ENCODE results near the gene RPH3AL.
"Not testable (repeated sequence)": the region's sequence is repeated elsewhere in the genome, so short reads cannot be mapped to it uniquely, and the experiment has no call there.

RPH3AL gene

DNA sequence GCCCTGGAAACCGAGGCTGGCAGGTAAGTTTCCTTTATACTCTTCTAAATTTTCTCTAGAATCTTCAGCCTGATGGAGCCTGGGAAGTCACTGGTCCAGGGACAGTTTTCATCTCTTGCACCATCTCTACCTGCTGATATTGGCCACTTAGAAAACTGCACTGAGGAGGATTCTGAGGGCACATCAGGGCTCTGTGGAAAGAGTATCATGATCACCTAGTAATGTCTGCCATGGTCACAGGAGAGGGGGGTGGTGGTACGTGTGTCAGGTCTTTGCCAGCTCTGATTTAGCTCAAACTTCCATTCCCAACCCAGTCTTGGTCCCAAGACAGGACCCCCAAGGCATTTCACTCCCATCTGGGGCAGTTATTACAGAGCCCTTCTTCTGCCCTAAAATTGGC lies 136.0 kb downstream of the RPH3AL start:
- DNase-seq: no peak

DNA sequence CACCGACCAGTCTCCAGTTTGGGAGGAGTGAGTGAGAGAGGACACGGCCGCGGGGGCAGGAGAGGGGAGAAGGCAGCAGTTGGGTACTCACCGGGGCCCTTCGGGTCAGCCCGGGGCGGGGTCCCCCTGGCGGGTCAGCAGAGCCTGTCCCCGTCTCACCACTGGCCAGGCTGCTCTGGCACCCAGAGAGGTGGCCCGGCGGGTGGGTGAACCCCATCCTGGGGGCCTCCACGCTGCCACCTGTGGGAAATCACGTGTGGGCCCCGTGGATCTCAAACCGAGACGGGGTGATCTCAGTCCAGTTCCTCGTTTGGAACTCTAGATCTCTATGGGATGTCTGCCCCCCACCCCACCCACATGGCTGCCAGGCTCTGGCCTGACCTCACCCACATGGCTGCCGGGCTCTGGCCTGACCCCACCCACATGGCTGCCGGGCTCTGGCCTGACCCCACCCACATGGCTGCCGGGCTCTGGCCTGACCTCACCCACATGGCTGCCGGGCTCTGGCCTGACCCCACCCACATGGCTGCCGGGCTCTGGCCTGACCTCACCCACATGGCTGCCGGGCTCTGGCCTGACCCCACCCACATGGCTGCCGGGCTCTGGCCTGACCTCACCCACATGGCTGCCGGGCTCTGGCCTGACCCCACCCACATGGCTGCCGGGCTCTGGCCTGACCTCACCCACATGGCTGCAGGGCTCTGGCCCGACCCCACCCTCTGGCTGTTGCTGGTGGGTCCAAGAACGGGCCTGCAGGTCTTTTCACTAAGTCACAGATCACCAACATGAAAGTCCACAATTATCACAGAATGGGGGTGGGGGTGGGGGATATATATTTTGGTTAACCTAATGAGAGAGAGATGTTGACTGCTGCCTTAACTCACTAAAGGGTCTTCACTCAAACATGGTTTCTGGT lies 136.8 kb downstream of the RPH3AL start:
- DNase-seq: peak; percentile 13

DNA sequence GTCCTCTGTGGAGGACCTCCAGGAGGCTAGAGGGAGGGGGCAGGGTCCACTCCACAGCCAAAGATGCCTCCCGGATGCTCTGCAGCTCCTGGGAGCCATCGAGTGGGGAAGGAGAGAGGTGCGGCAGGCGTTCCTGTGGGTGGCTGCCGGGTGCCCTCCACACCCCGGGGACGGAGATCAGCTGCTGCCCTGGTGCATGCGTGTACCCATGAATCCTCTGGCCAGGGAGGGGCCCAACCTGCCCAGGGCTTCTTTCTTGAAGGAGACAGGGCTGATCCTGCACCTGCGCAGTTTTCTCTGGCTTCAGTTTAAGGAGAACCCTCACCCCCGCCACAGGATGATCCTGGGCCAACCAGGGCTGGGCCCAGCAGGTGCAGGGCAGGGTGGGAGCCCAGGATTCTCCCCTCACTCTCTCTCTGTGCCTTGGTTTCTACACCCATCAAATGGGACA lies 137.7 kb downstream of the RPH3AL start:
- DNase-seq: no peak

DNA sequence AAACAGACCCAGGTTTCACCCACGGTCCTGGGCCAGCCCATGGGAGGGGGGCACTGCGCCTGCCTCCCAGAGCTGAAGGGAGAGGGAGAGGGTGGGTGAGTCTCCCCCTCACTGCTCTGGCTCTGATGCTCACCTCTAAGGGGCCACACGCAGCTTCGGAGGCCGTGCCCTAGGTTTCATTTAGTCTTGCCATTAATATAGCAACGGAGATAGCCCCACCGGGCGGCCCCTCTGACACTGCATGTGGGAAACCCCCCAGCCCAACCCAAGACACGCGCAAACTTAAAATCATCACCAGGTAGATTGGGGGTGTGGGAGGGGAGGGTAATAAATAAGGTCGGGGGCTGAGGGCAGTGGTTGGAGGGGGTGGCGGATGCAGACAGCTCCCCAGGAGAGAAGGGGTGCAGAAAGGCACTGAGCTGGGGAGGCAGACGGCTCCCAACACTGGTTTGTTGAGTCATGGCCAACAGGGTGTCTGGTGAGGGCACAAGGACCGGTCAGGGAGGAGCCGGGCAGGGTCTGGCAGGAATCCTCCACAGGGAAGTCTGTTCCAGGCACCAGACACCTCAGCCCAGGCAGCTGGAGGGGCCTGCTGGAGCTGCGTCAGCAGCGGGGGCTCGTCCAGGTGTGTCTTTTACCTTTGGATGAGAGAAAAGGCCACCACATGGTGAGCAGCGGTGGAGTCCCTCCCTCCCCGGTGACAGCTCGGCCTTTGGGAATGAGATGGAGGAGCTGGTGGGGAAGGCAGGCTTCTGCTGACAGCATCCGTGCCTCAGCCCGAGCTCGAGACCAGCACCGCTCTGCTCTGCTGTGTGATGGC lies 139.1 kb downstream of the RPH3AL start:
- no peak for DNase-seq

DNA sequence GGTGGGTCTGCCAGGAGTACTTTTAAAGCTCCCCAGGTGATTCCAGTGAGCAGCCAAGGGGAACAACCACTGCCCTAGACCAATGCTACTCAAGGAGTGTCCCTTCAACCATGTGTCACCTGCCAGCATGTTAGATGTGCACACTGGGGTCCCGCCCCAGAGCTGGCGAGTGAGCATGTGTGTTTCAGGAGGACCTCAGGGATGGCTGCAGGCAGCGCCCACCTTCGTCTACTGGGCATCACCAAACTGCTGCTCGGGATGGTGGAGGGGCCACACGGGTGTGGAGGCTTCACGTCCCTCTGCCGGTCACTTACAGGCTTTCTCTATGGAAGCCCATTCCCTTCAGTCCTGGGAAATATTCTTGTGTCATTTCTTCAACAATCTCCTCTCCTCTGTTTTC lies 142.2 kb downstream of the RPH3AL start:
- DNase-seq: no peak

DNA sequence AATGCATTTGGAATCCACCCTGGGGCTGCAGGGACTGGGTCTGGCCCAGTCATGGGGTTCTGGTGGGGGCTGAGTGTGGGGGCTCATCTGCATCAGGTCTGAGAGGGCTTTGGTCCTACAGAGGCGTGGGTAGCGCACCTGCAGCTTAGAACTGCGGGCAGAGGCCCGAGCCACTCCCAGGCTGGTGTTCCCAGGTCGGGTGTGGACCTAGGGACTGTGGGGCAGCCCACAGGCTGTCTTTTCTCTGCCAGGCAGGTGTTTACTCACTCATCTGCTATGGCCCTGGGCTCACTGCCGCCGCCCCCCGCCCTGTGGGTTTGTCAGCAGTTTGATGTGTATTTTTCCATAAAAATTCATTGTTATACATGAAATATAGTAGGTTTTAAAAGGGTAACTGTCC lies 144.2 kb downstream of the RPH3AL start:
- DNase-seq: no peak

DNA sequence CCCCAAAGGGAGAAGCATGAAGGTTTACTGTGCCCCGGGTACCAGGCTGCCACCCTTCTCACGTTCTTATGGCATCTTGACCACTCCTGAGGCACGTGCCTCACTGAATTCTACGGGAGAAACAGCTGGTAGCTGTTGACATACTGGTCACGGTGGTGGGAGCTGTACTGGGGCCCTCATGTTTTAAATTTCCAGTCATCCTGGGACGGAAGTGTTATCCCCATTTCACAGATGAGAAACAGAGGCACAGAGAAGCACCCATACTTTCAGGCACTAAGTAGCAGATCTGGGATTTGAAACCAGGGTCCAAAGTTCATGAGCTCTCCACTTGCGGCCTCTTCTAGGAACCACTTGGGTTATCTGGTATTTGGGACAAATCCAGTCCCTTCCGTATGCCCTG lies 144.8 kb downstream of the RPH3AL start:
- no peak for DNase-seq

DNA sequence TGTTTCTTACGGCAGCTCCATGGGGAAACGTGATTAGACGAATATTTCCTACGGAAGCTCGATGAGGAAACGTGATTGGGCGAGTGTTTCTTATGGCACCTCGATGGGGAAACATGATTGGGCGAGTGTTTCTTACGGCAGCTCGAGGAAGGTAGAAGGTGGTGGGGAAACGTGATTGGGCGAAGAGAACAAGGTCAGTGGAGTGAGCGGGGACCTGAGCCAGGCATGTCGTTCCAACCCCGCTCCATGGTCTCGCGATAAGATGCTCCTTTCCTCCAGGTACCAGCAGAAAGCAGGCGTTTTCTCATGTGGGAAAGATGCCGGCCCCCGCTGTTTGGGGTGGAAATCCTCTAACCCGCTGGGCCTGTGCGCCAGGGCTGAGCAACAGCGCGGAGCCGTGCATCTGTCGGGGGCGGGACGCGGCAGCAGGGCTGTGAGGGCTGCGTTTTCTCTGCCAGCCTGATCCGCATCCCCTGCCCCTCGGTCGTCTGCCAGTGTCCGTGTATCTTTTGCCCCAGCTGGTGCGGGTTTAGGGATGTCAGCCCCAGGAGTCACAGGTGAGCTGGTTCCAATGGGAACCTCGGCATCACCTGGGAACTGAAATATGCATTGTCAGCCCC lies 145.6 kb downstream of the RPH3AL start:
- no peak for DNase-seq

DNA sequence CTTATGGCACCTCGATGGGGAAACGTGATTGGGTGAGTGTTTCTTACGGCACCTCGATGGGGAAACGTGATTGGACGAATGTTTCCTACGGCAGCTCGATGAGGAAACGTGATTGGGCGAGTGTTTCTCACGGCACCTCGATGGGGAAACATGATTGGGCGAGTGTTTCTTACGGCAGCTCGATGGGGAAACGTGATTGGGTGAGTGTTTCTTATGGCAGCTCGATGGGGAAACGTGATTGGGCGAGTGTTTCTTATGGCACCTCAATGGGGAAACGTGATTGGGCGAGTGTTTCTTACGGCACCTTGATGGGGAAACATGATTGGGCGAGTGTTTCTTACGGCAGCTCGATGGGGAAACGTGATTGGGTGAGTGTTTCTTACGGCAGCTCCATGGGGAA lies 146.1 kb downstream of the RPH3AL start:
- not testable (repeated sequence) for DNase-seq

DNA sequence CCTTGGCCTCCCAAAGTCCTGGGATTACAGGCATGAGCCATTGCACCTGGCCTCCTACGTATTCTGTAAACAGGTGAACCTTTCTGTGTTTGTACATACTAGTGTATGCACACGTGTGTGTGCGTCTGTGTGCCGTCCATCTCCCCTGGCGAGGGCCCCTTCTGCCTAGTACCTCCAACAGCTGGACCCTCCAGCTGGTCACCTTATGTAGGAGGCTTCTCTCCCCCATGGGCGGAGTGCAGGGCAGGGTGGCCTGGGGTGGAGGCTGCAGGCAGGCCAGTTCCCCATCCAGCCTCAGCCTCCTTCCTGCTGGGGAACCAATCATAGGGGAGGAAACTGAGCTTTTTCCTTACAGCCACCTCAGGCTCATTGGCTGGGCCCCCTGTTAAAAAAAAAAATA lies 146.8 kb downstream of the RPH3AL start:
- no peak for DNase-seq

DNA sequence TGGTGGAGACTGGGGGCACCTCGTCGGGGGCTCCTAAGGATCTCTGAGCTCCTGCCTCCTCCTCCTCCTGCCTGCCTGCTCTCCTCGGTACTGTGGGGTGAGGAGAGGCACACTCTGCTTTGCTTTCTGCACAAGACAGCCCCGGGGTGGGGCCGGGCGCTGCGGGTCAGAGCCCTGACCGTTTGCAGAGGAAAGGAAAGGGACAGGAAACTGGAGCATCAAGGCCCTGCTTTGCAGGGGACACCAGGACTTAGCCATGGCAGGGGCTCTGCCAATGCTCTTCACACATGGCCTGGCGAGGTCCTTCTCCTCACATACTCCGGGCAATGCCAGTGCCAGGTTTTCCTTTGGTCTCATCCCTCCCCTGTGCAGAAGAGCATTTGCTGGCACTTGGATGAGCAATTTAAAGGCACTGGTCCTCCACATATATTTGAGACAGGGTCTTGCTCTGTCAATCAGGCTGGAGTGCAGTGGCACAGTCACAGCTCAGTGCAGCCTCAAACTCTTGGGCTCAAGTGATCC lies 147.4 kb downstream of the RPH3AL start:
- DNase-seq: no peak

DNA sequence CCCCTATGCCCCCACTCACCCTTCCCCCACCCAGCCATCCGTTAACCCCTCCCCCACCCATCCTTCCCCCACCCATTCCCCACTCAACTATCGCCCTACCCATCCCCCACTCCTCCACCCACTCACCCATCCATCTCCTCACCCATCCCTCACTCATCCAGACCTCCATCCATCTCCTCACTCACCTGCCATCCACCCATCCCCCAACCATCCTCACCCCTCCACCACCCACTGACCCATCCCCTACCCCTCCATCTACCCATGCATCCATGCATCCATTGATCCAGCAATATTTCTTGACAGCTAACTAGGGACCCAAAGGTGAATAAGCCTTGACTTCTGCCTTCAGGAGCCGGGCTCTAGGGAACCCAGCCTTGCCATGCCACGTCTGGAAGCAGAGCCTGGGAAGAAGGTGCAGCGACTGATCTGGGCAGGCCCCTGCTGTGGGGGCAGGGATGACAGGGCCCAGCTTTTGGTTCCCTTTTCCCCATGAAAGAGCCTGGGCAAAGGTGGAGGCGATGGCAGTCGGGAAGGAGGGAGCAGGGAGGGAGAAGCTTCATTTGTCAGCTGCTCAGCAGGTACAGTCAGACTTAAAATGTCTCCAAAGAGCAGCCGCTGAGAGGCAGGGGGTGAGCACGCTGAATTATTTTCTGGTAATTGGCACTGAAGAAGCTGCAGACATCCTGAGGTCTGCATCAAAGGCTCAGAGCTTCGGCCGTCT lies 148.0 kb downstream of the RPH3AL start:
- no peak for DNase-seq

DNA sequence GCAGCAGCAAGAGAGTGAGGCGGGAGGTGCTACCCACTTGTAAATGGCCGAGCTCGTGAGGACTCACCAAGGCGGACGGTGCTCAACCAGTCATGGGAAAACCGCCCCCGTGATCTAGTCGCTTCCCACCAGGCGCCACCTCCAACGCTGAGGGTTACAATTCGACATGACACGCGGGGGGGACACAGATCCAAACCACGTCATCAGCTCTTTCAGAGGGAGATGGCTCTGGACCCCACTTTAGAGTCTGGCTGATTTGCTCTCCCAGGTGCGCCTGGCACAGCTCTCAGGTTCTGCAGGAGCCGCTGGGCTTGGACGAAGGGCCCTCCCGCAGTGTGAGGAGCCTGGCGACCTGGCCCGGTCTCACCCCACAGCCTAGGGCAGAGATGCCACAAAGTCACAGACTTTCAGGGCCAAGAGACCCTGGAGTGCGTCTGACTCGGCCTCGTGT lies 150.1 kb downstream of the RPH3AL start:
- no peak for DNase-seq

DNA sequence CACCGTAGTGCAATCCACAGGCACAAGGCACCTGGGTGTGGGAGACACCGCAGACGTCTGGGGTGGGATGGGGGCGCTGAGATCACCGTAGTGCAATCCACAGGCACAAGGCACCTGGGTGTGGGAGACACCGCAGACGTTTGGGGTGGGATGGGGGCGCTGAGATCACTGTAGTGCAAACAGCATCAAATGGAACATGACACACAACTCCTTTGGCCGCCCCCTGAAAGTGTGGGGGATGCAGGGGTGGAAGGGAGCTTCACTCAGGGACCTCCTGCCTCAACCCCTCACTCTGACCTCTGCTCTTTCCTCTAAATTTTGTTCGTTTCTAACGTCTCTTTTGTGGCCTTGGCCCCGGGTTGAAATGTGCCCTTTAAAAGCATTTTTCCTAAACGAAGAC lies 150.9 kb downstream of the RPH3AL start:
- not testable (repeated sequence) for DNase-seq

DNA sequence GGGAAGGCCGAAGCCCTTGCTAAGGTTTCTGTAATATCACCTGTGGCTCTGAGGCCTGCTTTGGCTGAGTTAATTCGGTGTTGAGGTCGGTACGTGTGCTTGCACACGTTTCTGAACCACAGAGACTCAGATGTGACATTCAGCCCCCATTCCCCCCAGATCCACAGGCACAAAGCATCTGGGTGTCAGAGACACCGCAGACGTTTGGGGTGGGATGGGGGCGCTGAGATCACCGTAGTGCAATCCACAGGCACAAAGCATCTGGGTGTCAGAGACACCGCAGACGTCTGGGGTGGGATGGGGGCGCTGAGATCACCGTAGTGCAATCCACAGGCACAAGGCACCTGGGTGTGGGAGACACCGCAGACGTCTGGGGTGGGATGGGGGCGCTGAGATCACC lies 151.3 kb downstream of the RPH3AL start:
- DNase-seq: not testable (repeated sequence)

DNA sequence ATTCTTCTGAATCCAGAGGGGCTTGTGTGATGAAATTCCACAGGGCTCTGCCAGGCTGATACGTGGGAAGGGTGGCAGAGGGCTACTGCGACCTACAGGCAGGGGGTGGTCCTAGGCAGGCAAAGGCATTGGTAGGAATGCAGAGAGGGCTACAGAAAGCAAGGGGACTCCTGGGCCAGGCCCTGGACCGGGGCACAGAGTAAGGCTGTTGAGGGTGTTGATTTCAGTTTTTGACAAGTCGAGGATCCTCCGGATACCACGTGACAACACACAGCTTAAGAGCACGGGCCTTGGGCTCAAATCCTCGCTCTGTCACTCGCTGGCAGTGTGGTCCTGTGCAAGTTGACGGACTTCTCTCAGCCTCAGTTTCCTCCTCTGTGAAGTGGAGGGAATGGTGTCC lies 152.0 kb downstream of the RPH3AL start:
- DNase-seq: no peak

DNA sequence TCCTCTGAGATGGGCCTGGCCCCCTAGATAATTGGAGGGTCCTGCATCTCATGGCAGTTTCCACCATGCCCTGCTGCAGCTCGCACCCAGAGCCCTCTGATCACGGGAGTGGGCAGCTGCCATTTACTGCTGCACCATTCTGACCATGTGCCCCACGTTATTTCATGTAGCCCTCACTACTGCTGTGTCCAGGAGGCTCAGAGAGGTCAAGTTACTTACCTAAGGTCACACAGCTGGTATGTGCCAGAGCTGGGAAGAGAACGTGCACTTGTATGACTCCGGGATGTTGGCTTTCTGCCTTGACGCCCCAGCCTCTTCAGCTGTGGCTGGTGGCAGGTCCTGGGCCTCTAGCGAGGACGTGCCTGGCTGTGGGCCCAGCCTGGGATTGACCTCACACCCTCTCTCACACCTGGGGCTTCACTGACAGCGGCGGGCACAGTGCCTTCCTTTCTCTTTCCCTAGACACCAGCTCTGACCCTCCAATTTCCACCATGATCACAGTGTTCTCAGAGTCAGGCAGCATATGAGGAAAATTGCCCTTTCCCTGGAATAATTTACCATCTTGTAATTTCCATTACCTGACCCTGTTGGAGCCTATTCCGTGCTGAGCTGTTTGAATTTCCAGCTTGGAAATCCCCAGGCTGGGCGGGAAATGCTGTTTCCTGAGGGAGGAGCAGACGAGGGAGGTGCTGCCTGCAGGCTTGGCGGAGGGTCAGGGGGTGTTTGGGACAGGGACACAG lies 152.6 kb downstream of the RPH3AL start:
- no peak for DNase-seq

DNA sequence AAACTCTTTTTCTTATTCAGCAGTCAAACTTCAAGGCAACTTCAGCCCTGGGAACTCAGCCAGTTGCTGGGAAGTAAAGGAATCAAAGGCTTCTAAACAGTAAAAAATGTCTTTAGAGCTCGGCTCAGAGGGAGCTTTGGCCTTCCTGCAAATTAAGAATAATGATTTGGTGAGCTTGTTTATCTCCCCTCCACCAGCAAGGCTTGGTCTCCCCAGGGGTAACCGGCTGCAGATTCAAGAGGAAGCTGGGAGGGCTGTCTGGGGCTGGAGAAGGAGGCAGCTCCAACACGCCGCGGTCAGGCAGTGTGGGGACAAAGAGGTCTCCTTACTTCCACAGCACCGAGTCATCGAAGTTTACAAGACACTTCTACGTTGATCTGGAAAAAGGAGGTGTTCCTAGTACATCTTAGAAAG lies 153.4 kb downstream of the RPH3AL start:
- no peak for DNase-seq

DNA sequence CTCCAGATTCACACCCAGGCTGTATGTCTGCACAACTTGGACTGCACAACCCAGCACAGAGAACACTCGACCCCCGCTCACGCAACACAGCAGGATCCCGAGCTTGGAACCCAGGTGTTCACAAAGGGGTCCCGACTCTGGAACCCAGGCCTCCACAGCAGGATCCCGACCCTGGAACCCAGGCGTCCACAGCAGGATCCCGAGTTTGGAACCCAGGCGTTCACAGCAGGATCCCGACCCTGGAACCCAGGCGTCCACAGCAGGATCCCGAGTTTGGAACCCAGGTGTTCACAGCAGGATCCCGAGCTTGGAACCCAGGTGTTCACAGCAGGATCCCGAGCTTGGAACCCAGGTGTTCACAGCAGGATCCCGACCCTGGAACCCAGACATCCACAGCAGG lies 154.4 kb downstream of the RPH3AL start:
- not testable (repeated sequence) for DNase-seq

DNA sequence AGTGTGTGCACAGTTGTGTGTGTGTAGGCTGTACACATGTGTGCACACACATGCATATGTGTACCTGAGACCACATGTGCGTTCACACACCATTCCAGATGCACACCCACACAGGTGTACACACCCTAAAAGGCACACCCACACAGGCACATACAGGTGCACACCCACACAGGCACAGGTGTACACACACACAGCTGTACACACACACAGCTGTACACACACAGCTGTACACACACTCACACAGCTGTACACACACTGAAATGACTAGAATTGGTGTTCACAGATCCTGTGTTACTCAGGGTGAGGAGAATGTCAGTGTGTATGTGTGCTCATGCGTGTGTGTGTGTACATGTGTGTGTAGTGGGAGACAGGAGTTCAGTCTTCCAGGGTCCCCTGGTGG lies 155.3 kb downstream of the RPH3AL start:
- no peak for DNase-seq

DNA sequence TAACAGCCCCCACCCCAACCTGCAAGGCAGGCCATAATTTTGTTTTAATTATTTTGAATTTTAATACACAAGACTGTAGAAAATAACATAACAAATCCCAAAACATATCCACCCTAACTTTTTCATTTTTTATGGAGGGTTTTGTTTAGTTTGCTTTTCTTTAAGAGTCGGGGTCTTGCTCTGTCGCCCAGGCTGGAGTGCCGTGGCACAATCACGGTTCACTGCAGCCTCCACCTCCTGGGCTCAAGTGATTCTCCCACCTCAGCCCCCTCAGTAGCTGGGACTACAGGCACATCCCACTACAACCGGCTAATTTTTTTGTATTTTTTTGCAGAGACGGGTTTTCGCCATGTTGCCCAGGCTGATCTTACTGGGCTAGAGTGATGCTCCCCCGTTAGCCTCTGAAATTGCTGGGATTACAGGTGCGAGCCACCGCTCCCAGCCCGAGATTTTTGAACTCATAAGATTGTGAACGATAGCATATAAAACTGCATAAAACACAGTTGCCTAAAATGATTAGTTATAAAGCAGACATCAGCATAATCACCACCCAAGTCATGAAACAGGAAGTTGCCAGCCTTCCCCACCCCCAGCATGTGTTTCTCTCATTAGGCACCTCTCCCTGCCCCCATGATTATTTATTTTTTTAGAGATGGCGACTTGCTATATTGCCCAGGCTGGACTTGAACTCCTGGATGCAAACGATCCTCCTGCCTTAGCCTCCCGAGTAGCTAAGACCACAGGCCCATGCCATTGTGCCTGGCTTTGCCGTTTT lies 157.6 kb downstream of the RPH3AL start:
- no peak for DNase-seq
